HT-29 (cell line): ENCODE results near the gene RPS14. TPM values are rescaled to one million over a fixed set of nuclear protein-coding genes. Genes with fewer than 3 reads are reported as not detected.
"Not testable (repeated sequence)": the region's sequence is repeated elsewhere in the genome, so short reads cannot be mapped to it uniquely, and the experiment has no call there.

Experiments
- DNase-seq: peaks from one replicate; pipeline ENCODE4 v3.0.0-alpha.2; 2015; ENCODE audit warnings: low spot score
- total RNA-seq: library from RNA; depleted of rRNA; stranded (reverse); fragments of >200 nt; shearing (Covaris generic); gene quantifications from 2 replicates; pipeline ENCODE4 v1.2.3, GENCODE V29; 2014

RPS14 gene
- total RNA-seq, 1 experiment from 2014 or later: 1,965 TPM

- no peak for DNase-seq
These were observed 3.5 kb downstream of the RPS14 start for GRCh38 chr5:150446088-150446487.

- DNase-seq: no peak
These were observed 4.8 kb downstream of the RPS14 start for GRCh38 chr5:150444770-150445169.

GRCh38 chr5:150443242-150444075 is 6.1 kb downstream of the RPS14 start:
- DNase-seq: no peak

GRCh38 chr5:150442699-150443080 is 6.8 kb downstream of the RPS14 start:
- no peak for DNase-seq

- DNase-seq: no peak
These were observed 7.5 kb downstream of the RPS14 start for GRCh38 chr5:150441813-150442698.

- no peak for DNase-seq
These were observed 8.4 kb downstream of the RPS14 start for GRCh38 chr5:150440948-150441812.

GRCh38 chr5:150438873-150439546 is 10.5 kb downstream of the RPS14 start:
- peak; percentile 47 for DNase-seq

GRCh38 chr5:150436141-150436680 is 13.3 kb downstream of the RPS14 start:
- peak; percentile 88 for DNase-seq

- no peak for DNase-seq
These were observed 15.1 kb downstream of the RPS14 start for GRCh38 chr5:150434464-150434863.

- DNase-seq: no peak
These were observed 18.0 kb downstream of the RPS14 start for GRCh38 chr5:150431574-150431973.

- no peak for DNase-seq
These were observed 18.5 kb downstream of the RPS14 start for GRCh38 chr5:150431048-150431447.

GRCh38 chr5:150429410-150429873 is 20.1 kb downstream of the RPS14 start:
- no peak for DNase-seq

- no peak for DNase-seq
These were observed 20.6 kb downstream of the RPS14 start for GRCh38 chr5:150428978-150429377.

- peak; percentile 76 for DNase-seq
These were observed 21.2 kb downstream of the RPS14 start for GRCh38 chr5:150428106-150428876.

GRCh38 chr5:150426165-150426564 is 23.4 kb downstream of the RPS14 start:
- DNase-seq: not testable (repeated sequence)

GRCh38 chr5:150422758-150423157 is 26.8 kb downstream of the RPS14 start:
- no peak for DNase-seq

GRCh38 chr5:150422075-150422474 is 27.5 kb downstream of the RPS14 start:
- DNase-seq: no peak

- no peak for DNase-seq
These were observed 29.8 kb downstream of the RPS14 start for GRCh38 chr5:150419630-150420270.
